AG04449 (cell line): ENCODE results near the gene TASP1.
A peak's percentile ranks its signal among the peaks of the same experiment; 100 is the strongest.

Experiments
- CTCF ChIA-PET: fragments of 350-600 bp; formaldehyde crosslinking; extraction: SDS; loops from one replicate; lab custom pipeline; 2021; ENCODE audit warnings: antibody characterized with exemption; lab: Yijun Ruan, JAX
- POLR2A ChIA-PET: fragments of 400-600, 350-600 bp; formaldehyde crosslinking; extraction: SDS; loops from one replicate; lab custom pipeline; 2020; ENCODE audit warnings: antibody characterized with exemption, inconsistent platforms; lab: Yijun Ruan, JAX
- DNase-seq: peaks from one replicate; pipeline ENCODE4 v3.0.0-alpha.2; 2010; ENCODE audit warnings: low read depth, low spot score
- H3K4me3 ChIP-seq: 2 replicates; pipeline ENCODE4 v1.5.1; 2011; ENCODE audit warnings: low read depth, mild to moderate bottlenecking, control low read depth, low read length
- TF ChIP-seq, protein P1 (sequence below): IDR thresholded peaks from one replicate; pipeline ENCODE4 v1.5.1; 2011; ENCODE audit warnings: mild to moderate bottlenecking, moderate library complexity, low read length, control low read depth, inconsistent platforms; ENCODE audit not compliant: insufficient read depth; ENCODE audit errors: missing control alignments

The TASP1 gene

DNA sequence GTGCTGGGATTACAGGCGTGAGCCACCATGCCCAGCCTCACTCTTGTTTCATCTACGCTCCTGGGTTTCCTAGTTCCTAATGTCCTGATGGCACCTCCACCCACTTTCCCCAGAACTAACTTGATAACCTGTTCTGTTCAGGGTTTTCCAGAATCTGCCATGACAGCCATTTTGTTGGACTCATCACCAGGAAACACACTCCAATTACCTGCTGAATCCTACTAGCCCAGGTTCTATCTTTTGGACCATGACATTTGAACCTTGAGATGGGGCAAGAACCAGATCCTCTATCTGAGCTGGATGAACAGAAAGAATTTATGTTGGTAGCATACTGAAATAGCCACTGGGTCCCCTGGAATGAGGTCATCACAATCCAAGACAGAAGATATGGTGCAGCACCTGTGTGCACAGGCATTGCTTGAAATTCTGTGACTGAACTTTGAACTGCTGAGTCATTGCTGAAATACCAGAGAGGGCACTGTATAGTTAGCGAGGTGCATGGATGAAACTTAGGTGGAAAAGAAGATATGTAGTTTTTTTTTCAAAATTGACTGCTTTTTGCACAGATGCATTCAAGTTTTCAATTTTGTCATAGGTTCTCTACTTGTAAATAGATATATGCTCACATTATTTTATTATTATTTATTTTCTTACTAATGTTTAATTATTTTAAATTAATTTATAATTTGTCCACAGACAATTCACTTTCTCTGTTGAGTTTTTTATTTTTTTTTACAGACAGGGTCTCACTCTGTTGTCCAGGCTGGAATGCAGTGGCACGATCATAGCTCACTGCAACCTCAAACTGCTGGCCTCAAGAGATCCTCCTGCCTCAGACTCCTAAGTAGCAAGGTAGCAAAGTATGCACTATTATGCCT lies 42.8 kb upstream of the TASP1 start:
- ChIA-PET POLR2A (no interaction called here), CTCF (no interaction called here)
- H3K4me3 ChIP-seq = no peak overlapping the region
- TF ChIP-seq, protein P1, sequence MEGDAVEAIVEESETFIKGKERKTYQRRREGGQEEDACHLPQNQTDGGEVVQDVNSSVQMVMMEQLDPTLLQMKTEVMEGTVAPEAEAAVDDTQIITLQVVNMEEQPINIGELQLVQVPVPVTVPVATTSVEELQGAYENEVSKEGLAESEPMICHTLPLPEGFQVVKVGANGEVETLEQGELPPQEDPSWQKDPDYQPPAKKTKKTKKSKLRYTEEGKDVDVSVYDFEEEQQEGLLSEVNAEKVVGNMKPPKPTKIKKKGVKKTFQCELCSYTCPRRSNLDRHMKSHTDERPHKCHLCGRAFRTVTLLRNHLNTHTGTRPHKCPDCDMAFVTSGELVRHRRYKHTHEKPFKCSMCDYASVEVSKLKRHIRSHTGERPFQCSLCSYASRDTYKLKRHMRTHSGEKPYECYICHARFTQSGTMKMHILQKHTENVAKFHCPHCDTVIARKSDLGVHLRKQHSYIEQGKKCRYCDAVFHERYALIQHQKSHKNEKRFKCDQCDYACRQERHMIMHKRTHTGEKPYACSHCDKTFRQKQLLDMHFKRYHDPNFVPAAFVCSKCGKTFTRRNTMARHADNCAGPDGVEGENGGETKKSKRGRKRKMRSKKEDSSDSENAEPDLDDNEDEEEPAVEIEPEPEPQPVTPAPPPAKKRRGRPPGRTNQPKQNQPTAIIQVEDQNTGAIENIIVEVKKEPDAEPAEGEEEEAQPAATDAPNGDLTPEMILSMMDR = no peak
- no peak for DNase-seq

DNA sequence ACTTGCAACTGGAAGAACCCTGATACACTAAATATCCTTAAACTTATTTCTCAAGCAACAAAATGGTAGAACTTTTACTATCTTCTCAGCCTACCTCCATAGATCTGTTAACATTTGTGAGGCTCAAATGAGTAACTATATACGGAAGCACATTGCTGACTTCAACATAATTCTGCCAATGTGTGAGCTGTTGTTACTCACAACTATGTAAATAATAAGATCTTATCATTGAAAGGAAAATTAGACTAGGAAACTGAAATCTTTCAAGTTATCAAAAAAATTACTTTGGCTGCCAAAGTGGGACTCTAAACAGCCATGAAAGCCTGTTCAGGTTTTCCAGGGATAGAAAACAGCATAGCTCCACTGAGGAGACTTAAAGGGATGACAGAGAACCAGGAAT lies 40.2 kb upstream of the TASP1 start:
- CTCF ChIA-PET = no interaction called here
- no peak for DNase-seq
- POLR2A ChIA-PET = no interaction called here
- TF ChIP-seq, protein P1 = no peak
- no peak overlapping the region for H3K4me3 ChIP-seq

DNA sequence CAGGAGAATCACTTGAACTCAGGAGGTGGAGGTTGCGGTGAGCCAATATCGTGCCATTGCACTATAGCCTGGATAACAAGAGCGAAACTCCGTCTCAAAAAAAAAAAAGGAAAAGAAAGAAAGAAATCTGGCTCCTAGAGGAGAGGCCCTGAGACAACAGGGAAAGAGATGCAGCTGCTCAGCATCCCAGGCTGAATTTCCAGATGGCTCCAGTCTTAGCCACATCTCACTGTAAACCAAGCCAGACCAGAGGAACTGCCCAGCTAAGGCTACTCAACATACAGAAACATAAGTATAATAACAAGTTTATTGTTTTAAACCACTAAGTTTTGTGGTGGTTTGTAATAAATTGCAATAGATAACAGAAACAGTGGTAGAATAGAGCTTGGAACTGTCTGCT lies 38.5 kb upstream of the TASP1 start:
- POLR2A ChIA-PET = no interaction called here
- CTCF ChIA-PET = no interaction called here
- TF ChIP-seq, protein P1 = no peak
- H3K4me3 ChIP-seq = no peak overlapping the region
- DNase-seq = no peak

DNA sequence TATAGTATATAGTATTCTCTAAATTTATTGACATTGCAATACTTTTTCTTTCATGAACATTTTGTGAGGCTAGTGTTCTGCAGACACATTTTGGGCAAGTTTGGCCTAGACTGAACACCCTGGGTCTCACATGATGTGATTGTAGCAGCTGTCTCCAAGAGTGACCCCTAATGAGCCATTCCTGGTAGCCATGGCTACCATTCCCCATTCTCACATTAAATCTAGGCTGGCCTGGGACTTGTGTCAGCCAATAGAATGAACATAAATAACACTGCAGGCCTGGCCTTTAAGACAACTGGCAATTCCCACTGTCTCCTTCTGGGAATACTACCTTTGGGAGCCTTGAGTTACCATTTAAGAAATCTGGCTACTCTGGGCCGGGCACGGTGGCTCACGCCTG lies 38.0 kb upstream of the TASP1 start:
- H3K4me3 ChIP-seq = no peak overlapping the region
- no peak for DNase-seq
- TF ChIP-seq, protein P1 = no peak
- POLR2A ChIA-PET = no interaction called here
- CTCF ChIA-PET = no interaction called here

DNA sequence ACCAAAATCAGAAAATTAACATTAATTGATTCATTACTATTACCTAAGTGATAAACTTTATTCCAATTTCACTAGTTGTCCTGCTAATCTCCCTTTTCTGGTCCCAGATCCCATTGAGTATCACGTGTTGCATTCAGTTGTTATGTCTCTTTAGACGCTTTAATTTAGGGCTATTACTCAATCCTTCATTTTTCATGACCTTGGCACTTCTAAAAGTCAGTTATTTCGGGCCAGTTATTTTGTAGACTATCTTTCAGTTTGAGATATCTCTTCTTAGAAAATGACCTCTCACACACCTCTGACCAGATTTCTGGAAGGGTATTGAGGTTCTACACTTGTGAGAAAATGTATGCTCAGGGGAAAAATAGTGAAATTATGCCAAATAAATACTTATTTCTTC lies 34.0 kb upstream of the TASP1 start:
- TF ChIP-seq, protein P1 = no peak
- ChIA-PET POLR2A (no interaction called here), CTCF (no interaction called here)
- no peak for DNase-seq
- H3K4me3 ChIP-seq = no peak overlapping the region

DNA sequence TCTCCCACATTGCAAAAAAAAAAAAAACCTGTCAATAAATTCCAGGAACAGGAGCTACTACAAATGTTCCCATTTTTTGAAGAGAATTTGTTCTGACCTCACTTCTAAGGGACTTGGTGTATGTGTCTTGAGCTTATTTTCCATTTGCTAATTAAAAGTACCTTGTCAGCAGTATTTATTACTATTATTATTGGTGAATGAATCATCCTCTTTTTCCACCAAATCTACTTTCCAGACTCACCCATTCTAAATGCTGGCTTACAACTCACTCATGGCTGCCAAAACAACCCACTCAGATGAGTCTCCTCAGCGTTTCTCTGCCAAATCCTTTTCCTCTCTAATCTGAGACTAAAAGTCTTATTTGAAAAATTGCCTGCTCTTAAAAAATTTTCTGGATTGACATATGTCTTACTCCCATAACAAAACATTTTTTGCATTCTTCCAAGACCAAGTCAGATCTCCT lies 33.2 kb upstream of the TASP1 start:
- TF ChIP-seq, protein P1 = no peak
- H3K4me3 ChIP-seq = no peak overlapping the region
- CTCF ChIA-PET = interaction anchor here (0.7 kb wide), 1 partner anchor 28 kb away, joined by 3 read pairs; no protein-coding TSS in a partner anchor
- POLR2A ChIA-PET = no interaction called here
- DNase-seq = peak; percentile 12
